Measurements from ENCODE around the gene LINC01488.

Gene LINC01488

GRCh38 chr11:69539416-69540117 is 58.1 kb downstream of the LINC01488 start:
- DNase-seq (ENCODE audit: insufficient read length, low spot score): no peak
- no peak for FAIRE-seq
- TF ChIP-seq PAX5 (IDR thresholded peaks at IDR 0.05; ENCODE audit: insufficient read depth, low read length, severe bottlenecking) (no peak), POLR2A (IDR thresholded peaks at IDR 0.05; ENCODE audit: low read depth, low read length) (no peak), POLR2AphosphoS5 (IDR thresholded peaks at IDR 0.05; ENCODE audit: low read depth, low read length) (no peak), SPI1 (IDR thresholded peaks at IDR 0.05; ENCODE audit: low read depth, low read length) (peak; percentile 37; the same call in 1 of the 2 replicates), TAF1 (IDR thresholded peaks at IDR 0.05; ENCODE audit: low read depth, low read length) (no peak), POU2F2 (IDR thresholded peaks at IDR 0.05; ENCODE audit: low read depth, low read length) (no peak)

- TF ChIP-seq SPI1 (IDR thresholded peaks at IDR 0.05; ENCODE audit: low read depth, low read length): no peak
- no peak for DNase-seq (ENCODE audit: insufficient read length, low spot score)
- FAIRE-seq: no peak
Measured at GRCh38 chr11:69540118-69541000, 58.9 kb downstream of the LINC01488 start.

DNA sequence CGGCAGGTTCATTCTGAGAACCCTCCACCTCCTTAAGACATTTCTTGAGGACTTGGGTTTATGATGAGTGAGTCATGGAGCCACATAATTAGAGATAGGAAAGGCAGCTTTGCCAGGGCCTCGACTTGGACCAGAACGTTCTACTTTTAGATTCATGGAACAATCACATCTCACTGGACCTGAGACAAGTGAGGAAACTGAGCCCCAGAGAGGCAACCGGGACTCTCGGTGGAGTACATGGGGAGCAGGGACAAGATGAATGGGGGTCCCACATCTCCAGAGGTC is 59.5 kb downstream of the LINC01488 start:
- TF ChIP-seq TAF1 (IDR thresholded peaks at IDR 0.05; ENCODE audit: low read depth, low read length) (no peak), POLR2AphosphoS5 (IDR thresholded peaks at IDR 0.05; ENCODE audit: low read depth, low read length) (no peak), SPI1 (IDR thresholded peaks at IDR 0.05; ENCODE audit: low read depth, low read length) (no peak), PAX5 (IDR thresholded peaks at IDR 0.05; ENCODE audit: insufficient read depth, low read length, severe bottlenecking) (no peak), POLR2A (IDR thresholded peaks at IDR 0.05; ENCODE audit: low read depth, low read length) (no peak), POU2F2 (IDR thresholded peaks at IDR 0.05; ENCODE audit: low read depth, low read length) (no peak)
- DNase-seq (ENCODE audit: insufficient read length, low spot score) (no peak), FAIRE-seq (no peak)

DNA sequence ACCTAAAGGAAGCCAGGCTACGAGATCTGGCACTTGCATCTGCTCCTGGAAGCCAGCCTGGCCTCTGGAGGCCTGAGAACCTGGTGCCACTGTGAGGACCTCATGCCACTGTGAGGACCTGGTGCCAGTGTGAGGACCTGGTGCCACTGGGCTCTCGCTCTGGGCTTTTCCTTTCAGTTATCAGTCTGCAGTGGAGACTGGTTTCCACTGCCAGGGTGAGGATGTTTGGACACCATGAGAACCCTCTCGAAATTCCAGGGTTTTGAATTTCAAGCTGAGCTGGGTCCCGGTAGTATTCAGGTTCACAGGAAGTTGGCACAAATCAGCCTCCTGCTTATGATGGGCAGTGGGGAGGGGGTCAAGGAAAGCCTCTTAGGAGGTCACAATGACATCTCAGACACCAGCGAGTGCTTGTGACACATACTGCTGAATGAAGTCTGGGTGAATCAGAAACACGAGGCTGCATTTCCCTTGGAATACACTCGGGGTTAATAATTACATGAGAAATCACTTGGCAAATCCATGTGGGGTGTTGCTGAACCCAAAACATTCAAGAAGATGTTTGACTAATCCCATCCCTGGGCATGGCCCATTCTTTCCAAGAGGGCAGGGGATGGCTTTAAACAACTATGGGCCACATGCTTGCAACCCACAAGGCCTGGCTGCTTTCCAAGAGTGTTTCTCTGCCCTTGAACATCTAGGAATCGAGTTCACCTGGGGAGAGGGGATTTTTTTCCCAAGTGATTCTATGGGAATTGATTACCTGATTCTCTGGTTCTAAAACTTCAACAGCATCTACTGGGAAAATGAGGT is 60.2 kb downstream of the LINC01488 start:
- DNase-seq (ENCODE audit: insufficient read length, low spot score) (no peak), FAIRE-seq (no peak)
- TF ChIP-seq POU2F2 (IDR thresholded peaks at IDR 0.05; ENCODE audit: low read depth, low read length): no peak

DNA sequence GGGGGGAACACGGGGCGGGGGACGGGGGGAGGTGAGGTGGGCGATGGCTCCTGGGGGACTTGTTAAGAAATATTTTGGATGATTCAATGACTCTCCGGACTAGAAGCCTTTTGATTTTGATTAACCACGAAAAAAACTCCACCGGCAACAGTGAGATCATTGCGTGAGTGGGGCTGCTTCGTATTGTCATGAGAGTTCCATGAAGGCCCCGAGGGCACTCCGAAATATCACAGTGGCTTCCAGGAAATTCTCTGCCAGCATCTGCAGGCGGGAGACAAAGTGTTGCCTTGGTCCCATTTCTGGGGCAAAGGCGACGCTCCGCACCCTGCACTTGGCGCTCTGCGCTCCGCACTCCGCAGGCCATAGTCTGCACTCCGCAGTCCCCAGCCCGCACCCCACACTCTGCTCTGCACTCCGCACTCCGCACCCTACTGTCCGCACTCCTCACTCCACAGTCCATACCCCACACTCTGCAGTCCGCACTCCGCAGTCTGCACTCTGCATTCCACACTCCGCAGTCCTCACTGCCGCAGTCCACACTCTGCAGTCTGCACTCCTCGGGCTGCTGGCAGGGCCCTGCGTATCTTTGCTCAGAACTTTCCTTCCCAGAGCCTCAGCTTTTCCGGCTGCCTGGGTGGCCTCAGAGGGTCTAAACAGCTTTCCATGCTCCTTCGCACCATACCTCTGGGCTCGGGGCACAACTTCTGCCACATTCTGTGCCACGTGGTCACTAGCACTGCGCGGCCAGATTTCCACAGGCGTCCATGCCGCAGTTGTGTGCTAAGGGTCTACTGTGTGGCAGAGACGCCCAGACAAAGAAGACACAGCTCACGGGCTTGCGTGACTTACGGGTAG is 61.1 kb downstream of the LINC01488 start:
- TF ChIP-seq POU2F2 (IDR thresholded peaks at IDR 0.05; ENCODE audit: low read depth, low read length): no peak
- no peak for TF ChIP-seq POLR2AphosphoS5 (IDR thresholded peaks at IDR 0.05; ENCODE audit: low read depth, low read length)
- no peak for TF ChIP-seq TAF1 (IDR thresholded peaks at IDR 0.05; ENCODE audit: low read depth, low read length)
- no peak for TF ChIP-seq SPI1 (IDR thresholded peaks at IDR 0.05; ENCODE audit: low read depth, low read length)
- TF ChIP-seq POLR2A (IDR thresholded peaks at IDR 0.05; ENCODE audit: low read depth, low read length): no peak
- no peak for TF ChIP-seq PAX5 (IDR thresholded peaks at IDR 0.05; ENCODE audit: insufficient read depth, low read length, severe bottlenecking)
- no peak for FAIRE-seq
- DNase-seq (ENCODE audit: insufficient read length, low spot score): no peak

All from GM12891 (cell line).